H1 (cell line): Measurements from ENCODE around the gene TCEANC2. TPM values are rescaled to one million over a fixed set of nuclear protein-coding genes. Genes with fewer than 3 reads are reported as not detected.

Source experiments
- CHD7 ChIP-seq: fragments of 300-600 bp; sonication (generic); IDR thresholded peaks from 2 replicates; pipeline ENCODE4 v1.7.1; 2012; ENCODE audit warnings: low read length, moderate library complexity, mild to moderate bottlenecking, inconsistent platforms; ENCODE audit not compliant: insufficient replicate concordance
- E2F6 ChIP-seq: IDR thresholded peaks from 2 replicates; pipeline ENCODE4 v1.6.1; 2012; ENCODE audit warnings: inconsistent platforms
- EP300 ChIP-seq, 2 experiments: IDR thresholded peaks; 1 replicate in 1 of 2; 2 replicates in 1 of 2; pipeline ENCODE4 v1.6.1; 2011 to 2012; ENCODE audit warnings: low read depth in 2 of 2, low read length in 2 of 2, mild to moderate bottlenecking in 2 of 2, borderline replicate concordance in 1 of 2, inconsistent platforms in 1 of 2, moderate library complexity in 1 of 2
- NANOG ChIP-seq: IDR thresholded peaks from 2 replicates; pipeline ENCODE4 v1.6.1; 2011; ENCODE audit warnings: low read length, low read depth, mild to moderate bottlenecking, inconsistent platforms; ENCODE audit not compliant: insufficient read depth, poor library complexity, severe bottlenecking
- NRF1 ChIP-seq: IDR thresholded peaks from 2 replicates; pipeline ENCODE4 v1.6.1; 2011; ENCODE audit warnings: mild to moderate bottlenecking, low read depth, low read length, improper control_type of control experiment
- RNF2 ChIP-seq: fragments of 200-900, 300-1000 bp; sonication (generic); IDR thresholded peaks from 2 replicates; pipeline ENCODE4 v1.7.1; 2016; ENCODE audit warnings: borderline replicate concordance, low read depth, mild to moderate bottlenecking, antibody characterized with exemption, low read length; ENCODE audit not compliant: poor library complexity, severe bottlenecking; ENCODE audit errors: missing control alignments
- SP2 ChIP-seq: IDR thresholded peaks from 2 replicates; pipeline ENCODE4 v1.6.1; 2012; ENCODE audit warnings: mild to moderate bottlenecking, low read length, inconsistent platforms
- polyA plus RNA-seq, 7 experiments: library from polyadenylated mRNA; depleted of rRNA in 3 of 7; stranded (reverse) in 5 of 7; unstranded in 2 of 7; fragments of >200 nt in 5 of 7; fragments of 200-250 nt in 2 of 7; gene quantifications; 1 replicate in 5 of 7; 2 replicates in 1 of 7; 4 replicates in 1 of 7; pipeline versions ENCODE4 v1.2.1 to v1.2.3, GENCODE V29; 2011 to 2013; ENCODE audit warnings: missing spikeins in 2 of 7, mixed read lengths in 2 of 7
- total RNA-seq: library from RNA; stranded (reverse); fragmentation: NEBNext Ultra II Directional; extraction: Animal tissue kit (Norgen Biotek cat#: 25700); gene quantifications from 2 replicates; pipeline ENCODE4 v1.2.1, GENCODE V29; 2021

Gene TCEANC2
- total and polyA plus RNA-seq, 2 of the 8 experiments (the other 6 are each of a cell fraction or from before 2014, with no cell fraction given) = 4.2 to 8.2 TPM

GRCh38 chr1:54151013-54151412 lies 97.6 kb downstream of the TCEANC2 start (continued):
- no peak for TF ChIP-seq CHD7
- TF ChIP-seq RNF2 = no peak
- TF ChIP-seq NRF1 = no peak
- no peak for TF ChIP-seq EP300 (IDR thresholded peaks at IDR 0.05; ENCODE audit: borderline replicate concordance in 1 of 2, low read depth in 2 of 2, low read length in 2 of 2)
- no peak for TF ChIP-seq NANOG
- TF ChIP-seq SP2 = no peak
- no peak for TF ChIP-seq E2F6
